ENCODE results near the gene ZFAND3.

- TF ChIP-seq CTCF (IDR thresholded peaks at IDR 0.05; ENCODE audit: borderline replicate concordance, extremely low read depth, low read length, poor library complexity, severe bottlenecking) (no peak), EZH2 (IDR thresholded peaks at IDR 0.05; ENCODE audit: borderline replicate concordance, low read depth, low read length, severe bottlenecking) (no peak)
Measured at GRCh38 chr6:37822851-37823682, 3.5 kb downstream of the ZFAND3 start.
